SU-DHL-6 (cell line): ENCODE results near the gene LHX3.

Experiments used
- H2AFZ ChIP-seq: fragments of 200-600 bp; sonication (generic); 2 replicates; pipeline ENCODE4 v1.6.1; 2014; ENCODE audit warnings: low read depth, mild to moderate bottlenecking, moderate library complexity, mixed read lengths, antibody characterized with exemption, low read length; ENCODE audit not compliant: severe bottlenecking
- H3F3A ChIP-seq: fragments of 200-600 bp; shearing (Covaris generic); 2 replicates; pipeline ENCODE4 v1.6.0; 2016; ENCODE audit warnings: antibody characterized with exemption, mild to moderate bottlenecking; ENCODE audit not compliant: insufficient read depth
- H3K27ac ChIP-seq: fragments of 200-600 bp; sonication (generic); 2 replicates; pipeline ENCODE4 v1.5.1; 2016; ENCODE audit warnings: low read depth, mild to moderate bottlenecking, low read length, moderate library complexity, mixed read lengths
- H3K27me3 ChIP-seq: fragments of 200-600 bp; sonication (generic), shearing (Covaris generic); 2 replicates; pipeline ENCODE4 v1.6.0; 2014; ENCODE audit warnings: mild to moderate bottlenecking, low read length
- H3K36me3 ChIP-seq: fragments of 200-600 bp; sonication (generic); 2 replicates; pipeline ENCODE4 v1.6.1; 2014; ENCODE audit warnings: mild to moderate bottlenecking, low read length, mixed read lengths
- H3K4me2 ChIP-seq: fragments of 300-600, 200-600 bp; shearing (Covaris generic), sonication (generic); 2 replicates; pipeline ENCODE4 v1.6.0; 2014; ENCODE audit warnings: low read length, low read depth, mild to moderate bottlenecking; ENCODE audit not compliant: poor library complexity, severe bottlenecking
- H3K4me3 ChIP-seq: fragments of 200-600 bp; sonication (generic); 2 replicates; pipeline ENCODE4 v1.5.1; 2014; ENCODE audit warnings: antibody characterized with exemption, low read length, mild to moderate bottlenecking, mixed read lengths; ENCODE audit not compliant: insufficient read depth, poor library complexity, severe bottlenecking
- H3K79me2 ChIP-seq: fragments of 200-600 bp; sonication (generic); 2 replicates; pipeline ENCODE4 v1.6.1; 2014; ENCODE audit warnings: mild to moderate bottlenecking, low read length, moderate library complexity; ENCODE audit not compliant: insufficient read depth
- H3K9ac ChIP-seq: fragments of 200-600 bp; sonication (generic); 2 replicates; pipeline ENCODE4 v1.7.0; 2014; ENCODE audit warnings: mild to moderate bottlenecking, low read length
- H3K9me2 ChIP-seq: fragments of 200-600 bp; sonication (generic); replicated peaks from 2 replicates; pipeline ENCODE4 v1.6.1; 2014; ENCODE audit warnings: low read length; ENCODE audit not compliant: insufficient read depth
- H3K9me3 ChIP-seq: fragments of 200-600 bp; sonication (generic); 2 replicates; pipeline ENCODE4 v1.6.1; 2014; ENCODE audit warnings: low read length, mixed read lengths; ENCODE audit not compliant: insufficient read depth
- H4K20me1 ChIP-seq: fragments of 200-600 bp; sonication (generic); 2 replicates; pipeline ENCODE4 v1.6.1; 2014; ENCODE audit warnings: low read depth, mild to moderate bottlenecking, antibody characterized with exemption, low read length, moderate library complexity, mixed read lengths
- EZH2phosphoT487 ChIP-seq: fragments of 200-600 bp; sonication (generic), shearing (Covaris generic); conservative IDR thresholded peaks from 2 replicates; pipeline ENCODE4 v1.6.1; 2018; ENCODE audit warnings: mild to moderate bottlenecking, antibody characterized with exemption, low read length, moderate library complexity, mixed read lengths
- TF ChIP-seq, protein P1 (sequence below): fragments of 200-600 bp; sonication (generic); IDR thresholded peaks from one replicate; pipeline ENCODE4 v1.5.1; 2017; ENCODE audit warnings: antibody characterized with exemption, mild to moderate bottlenecking, low read length, moderate library complexity; ENCODE audit not compliant: insufficient read depth, poor library complexity, severe bottlenecking

Gene LHX3

DNA sequence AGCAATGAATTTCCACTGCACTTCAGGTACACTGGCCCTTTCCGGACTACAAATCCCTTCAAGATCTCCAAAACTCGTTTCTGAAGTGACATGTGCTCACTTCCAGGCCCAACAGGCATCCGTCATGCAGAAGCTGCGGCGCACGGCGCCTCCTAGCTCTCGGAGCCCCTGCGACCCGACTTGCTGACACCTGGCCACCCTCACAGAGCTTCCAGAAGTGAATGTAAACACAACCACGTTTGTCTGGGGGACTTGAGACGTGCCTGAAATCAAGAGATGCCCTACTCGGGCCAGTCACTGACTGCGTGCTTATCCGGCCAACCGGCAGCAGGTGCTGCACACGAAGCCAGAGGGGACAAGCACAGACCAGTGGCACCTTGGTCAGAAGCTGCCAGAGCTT is 4.9 kb upstream of the LHX3 start:
- Histone ChIP-seq H3K79me2 (no peaks in the 10 kb centered on the region), H3F3A (peaks cover 11% of the 10 kb centered on the region; the same call in 1 of the 2 replicates), H3K4me3 (no peak overlapping the region), H3K4me2 (no peak overlapping the region), H3K27me3 (no peaks in the 10 kb centered on the region), H3K9me2 (no peaks in the 10 kb centered on the region), H3K9me3 (no peaks in the 10 kb centered on the region), H3K36me3 (peaks cover 16% of the 10 kb centered on the region), H3K9ac (no peak overlapping the region), H4K20me1 (peaks cover 7% of the 10 kb centered on the region; the same call in 1 of the 2 replicates), H2AFZ (no peak overlapping the region), H3K27ac (no peak overlapping the region)
- TF ChIP-seq, protein P1, sequence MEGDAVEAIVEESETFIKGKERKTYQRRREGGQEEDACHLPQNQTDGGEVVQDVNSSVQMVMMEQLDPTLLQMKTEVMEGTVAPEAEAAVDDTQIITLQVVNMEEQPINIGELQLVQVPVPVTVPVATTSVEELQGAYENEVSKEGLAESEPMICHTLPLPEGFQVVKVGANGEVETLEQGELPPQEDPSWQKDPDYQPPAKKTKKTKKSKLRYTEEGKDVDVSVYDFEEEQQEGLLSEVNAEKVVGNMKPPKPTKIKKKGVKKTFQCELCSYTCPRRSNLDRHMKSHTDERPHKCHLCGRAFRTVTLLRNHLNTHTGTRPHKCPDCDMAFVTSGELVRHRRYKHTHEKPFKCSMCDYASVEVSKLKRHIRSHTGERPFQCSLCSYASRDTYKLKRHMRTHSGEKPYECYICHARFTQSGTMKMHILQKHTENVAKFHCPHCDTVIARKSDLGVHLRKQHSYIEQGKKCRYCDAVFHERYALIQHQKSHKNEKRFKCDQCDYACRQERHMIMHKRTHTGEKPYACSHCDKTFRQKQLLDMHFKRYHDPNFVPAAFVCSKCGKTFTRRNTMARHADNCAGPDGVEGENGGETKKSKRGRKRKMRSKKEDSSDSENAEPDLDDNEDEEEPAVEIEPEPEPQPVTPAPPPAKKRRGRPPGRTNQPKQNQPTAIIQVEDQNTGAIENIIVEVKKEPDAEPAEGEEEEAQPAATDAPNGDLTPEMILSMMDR = no peak
- no peak for TF ChIP-seq EZH2phosphoT487

DNA sequence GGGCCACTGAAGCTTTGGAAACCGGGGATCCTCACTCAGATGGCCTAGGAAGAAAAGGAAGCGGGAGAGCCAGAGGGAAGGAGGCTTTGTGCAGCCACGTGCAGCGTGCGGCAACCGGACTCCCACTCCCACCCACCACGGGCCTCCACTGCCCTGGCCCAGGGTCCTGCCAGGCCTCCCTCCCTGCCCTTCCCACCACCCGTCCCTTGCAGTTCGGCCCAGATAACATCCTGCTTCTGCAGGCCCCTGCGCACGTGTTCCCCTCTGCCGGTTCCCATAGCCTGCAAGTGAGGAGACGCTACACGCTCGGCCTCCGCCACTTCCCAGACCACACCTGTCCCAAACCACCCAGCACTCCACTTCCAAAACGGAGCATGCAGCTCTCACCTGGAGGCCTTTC is 4.3 kb upstream of the LHX3 start:
- no peak overlapping the region for H3K27ac ChIP-seq
- TF ChIP-seq, protein P1 = no peak
- no peak for TF ChIP-seq EZH2phosphoT487
- H3K4me2 ChIP-seq = no peak overlapping the region
- no peak overlapping the region for H3K4me3 ChIP-seq
- peaks cover 10% of the 10 kb centered on the region for H3K36me3 ChIP-seq
- H3K9me3 ChIP-seq = no peaks in the 10 kb centered on the region
- no peak overlapping the region for H3K9ac ChIP-seq
- H3F3A ChIP-seq = peaks cover 11% of the 10 kb centered on the region; the same call in 1 of the 2 replicates
- H3K9me2 ChIP-seq = no peaks in the 10 kb centered on the region
- no peak overlapping the region for H2AFZ ChIP-seq
- H3K79me2 ChIP-seq = no peaks in the 10 kb centered on the region
- no peaks in the 10 kb centered on the region for H3K27me3 ChIP-seq
- H4K20me1 ChIP-seq = peaks cover 7% of the 10 kb centered on the region; the same call in 1 of the 2 replicates

DNA sequence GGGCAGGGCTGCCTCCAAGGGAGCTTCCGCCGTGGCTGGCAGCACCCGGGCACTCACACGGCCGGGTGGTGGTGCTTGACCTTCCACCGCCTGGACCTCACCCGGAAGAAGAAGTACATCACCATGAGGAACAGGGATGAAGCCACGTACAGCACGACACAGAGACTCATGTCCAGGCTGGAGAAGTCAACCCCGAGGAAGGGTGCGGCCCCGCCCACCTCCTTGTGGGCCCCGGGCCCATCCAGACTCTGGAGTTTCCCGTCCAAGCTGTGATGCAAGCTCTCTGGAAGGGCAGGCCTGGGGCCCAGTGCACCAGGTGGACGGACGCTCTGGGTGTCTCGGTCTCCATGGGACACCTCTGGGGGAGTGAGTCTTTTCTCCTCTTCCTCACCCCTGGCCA is 3.7 kb upstream of the LHX3 start:
- no peaks in the 10 kb centered on the region for H3K27me3 ChIP-seq
- TF ChIP-seq, protein P1 = no peak
- no peak for TF ChIP-seq EZH2phosphoT487
- H3K79me2 ChIP-seq = no peaks in the 10 kb centered on the region
- peaks cover 4% of the 10 kb centered on the region for H3K36me3 ChIP-seq
- peaks cover 11% of the 10 kb centered on the region; the same call in 1 of the 2 replicates for H3F3A ChIP-seq
- H3K9ac ChIP-seq = no peak overlapping the region
- H3K4me3 ChIP-seq = no peak overlapping the region
- H4K20me1 ChIP-seq = peaks cover 7% of the 10 kb centered on the region; the same call in 1 of the 2 replicates
- no peak overlapping the region for H3K27ac ChIP-seq
- no peak overlapping the region for H3K4me2 ChIP-seq
- no peaks in the 10 kb centered on the region for H3K9me3 ChIP-seq
- no peaks in the 10 kb centered on the region for H3K9me2 ChIP-seq
- H2AFZ ChIP-seq = no peak overlapping the region

DNA sequence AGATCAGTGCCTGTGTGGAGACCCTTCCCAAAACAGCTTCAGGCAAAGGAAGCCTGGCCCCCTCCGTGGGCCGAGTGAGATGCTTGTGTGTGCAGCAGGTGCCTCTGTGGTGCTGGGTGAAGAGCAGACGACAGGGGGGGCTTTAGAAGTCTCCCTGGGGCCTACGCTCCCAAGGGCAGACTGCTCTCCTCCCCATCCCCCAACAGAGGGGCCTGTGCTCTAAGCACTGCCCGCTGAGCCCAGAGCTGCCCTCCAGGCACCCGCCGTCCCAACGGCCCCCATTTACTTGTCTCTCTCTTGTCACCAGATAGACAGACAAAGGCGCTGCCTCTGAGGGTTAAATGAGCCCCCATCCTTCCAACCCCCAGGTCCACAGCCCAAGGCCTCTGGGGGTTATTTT is 2.7 kb upstream of the LHX3 start:
- H3K27me3 ChIP-seq = no peaks in the 10 kb centered on the region
- H3K27ac ChIP-seq = no peak overlapping the region
- no peak overlapping the region for H3K4me2 ChIP-seq
- H2AFZ ChIP-seq = no peak overlapping the region
- H3K9me3 ChIP-seq = no peaks in the 10 kb centered on the region
- TF ChIP-seq, protein P1 = no peak
- no peak for TF ChIP-seq EZH2phosphoT487
- no peak overlapping the region for H3K4me3 ChIP-seq
- H3K9me2 ChIP-seq = no peaks in the 10 kb centered on the region
- peaks cover 7% of the 10 kb centered on the region; the same call in 1 of the 2 replicates for H4K20me1 ChIP-seq
- 0 out of 2 replicates have a peak, but pooled peaks cover 2% of the 10 kb centered on the region for H3K36me3 ChIP-seq
- no peaks in the 10 kb centered on the region for H3K79me2 ChIP-seq
- H3K9ac ChIP-seq = no peak overlapping the region
- peaks cover 11% of the 10 kb centered on the region; the same call in 1 of the 2 replicates for H3F3A ChIP-seq
